Measurements from ENCODE around the gene ACBD3.
A peak's percentile ranks its signal among the peaks of the same experiment; 100 is the strongest.

Gene ACBD3

GRCh38 chr1:226110249-226111097 lies 76.1 kb downstream of the ACBD3 start:
- peak; percentile 19 for DNase-seq

- DNase-seq, result peak; percentile 56
These were observed 76.7 kb downstream of the ACBD3 start for GRCh38 chr1:226109829-226110248.

- DNase-seq, result no peak
These were observed 77.4 kb downstream of the ACBD3 start for GRCh38 chr1:226108935-226109828.

GRCh38 chr1:226107471-226108460 lies 78.8 kb downstream of the ACBD3 start:
- no peak for DNase-seq

- no peak for DNase-seq
These were observed 81.8 kb downstream of the ACBD3 start for GRCh38 chr1:226104671-226105121.

GRCh38 chr1:226100436-226101391 lies 85.8 kb downstream of the ACBD3 start:
- DNase-seq, result no peak

- DNase-seq, result no peak
These were observed 87.4 kb downstream of the ACBD3 start for GRCh38 chr1:226098870-226099835.

GRCh38 chr1:226097866-226098625 lies 88.5 kb downstream of the ACBD3 start:
- no peak for DNase-seq

GRCh38 chr1:226095286-226095685 lies 91.3 kb downstream of the ACBD3 start:
- DNase-seq, result no peak

Measured in activated CD4-positive, alpha-beta T cell treated with anti-CD3 and anti-CD28 coated beads for 1 hour (primary cell).